Occipital lobe (tissue), 2 donors: ENCODE data around the gene SARS1. TPM values are rescaled to one million over a fixed set of nuclear protein-coding genes. Genes with fewer than 3 reads are reported as not detected.

ENCODE experiments used
- DNase-seq: peaks from one replicate; lab custom pipeline; 2025; lab: John Stamatoyannopoulos, UW
- total RNA-seq: library from RNA; depleted of rRNA; stranded (reverse); fragments of >200 nt; gene quantifications from one replicate; pipeline ENCODE4 v1.2.3, GENCODE V29; 2014

The SARS1 gene
- total RNA-seq, 1 donor from 2014 or later = 153 TPM

GRCh38 chr1:109261578-109261977 is 47.9 kb downstream of the SARS1 start:
- no peak for DNase-seq

- DNase-seq = no peak
These were observed 48.7 kb downstream of the SARS1 start for GRCh38 chr1:109262231-109263055.

GRCh38 chr1:109263234-109263596 is 49.5 kb downstream of the SARS1 start:
- no peak for DNase-seq

- DNase-seq = peak; percentile 71
These were observed 50.1 kb downstream of the SARS1 start for GRCh38 chr1:109263597-109264378.

- DNase-seq = no peak
These were observed 50.6 kb downstream of the SARS1 start for GRCh38 chr1:109264379-109264755.

- no peak for DNase-seq
These were observed 51.3 kb downstream of the SARS1 start for GRCh38 chr1:109265016-109265415.

GRCh38 chr1:109265741-109266330 is 52.1 kb downstream of the SARS1 start:
- DNase-seq = no peak

GRCh38 chr1:109266965-109267364 is 53.2 kb downstream of the SARS1 start:
- no peak for DNase-seq

GRCh38 chr1:109267743-109268300 is 54.1 kb downstream of the SARS1 start:
- no peak for DNase-seq

GRCh38 chr1:109268431-109269211 is 54.9 kb downstream of the SARS1 start:
- no peak for DNase-seq

GRCh38 chr1:109269212-109269980 is 55.7 kb downstream of the SARS1 start:
- no peak for DNase-seq

GRCh38 chr1:109269981-109270622 is 56.4 kb downstream of the SARS1 start:
- no peak for DNase-seq

GRCh38 chr1:109270623-109271317 is 57.1 kb downstream of the SARS1 start:
- DNase-seq = no peak

- DNase-seq = no peak
These were observed 57.7 kb downstream of the SARS1 start for GRCh38 chr1:109271458-109271857.

- DNase-seq = no peak
These were observed 58.5 kb downstream of the SARS1 start for GRCh38 chr1:109272021-109272799.

- DNase-seq = no peak
These were observed 59.3 kb downstream of the SARS1 start for GRCh38 chr1:109272831-109273547.

- no peak for DNase-seq
These were observed 60.0 kb downstream of the SARS1 start for GRCh38 chr1:109273570-109274288.
